DND-41 (cell line): ENCODE measurements around the gene ZNF57.
"Not testable (repeated sequence)": the region's sequence is repeated elsewhere in the genome, so short reads cannot be mapped to it uniquely, and the experiment has no call there.

Experiments
- EZH2 ChIP-seq: IDR thresholded peaks from 3 replicates; pipeline ENCODE4 v1.6.1; 2012; ENCODE audit warnings: borderline replicate concordance, low read depth, mild to moderate bottlenecking, moderate library complexity, low read length, inconsistent platforms; ENCODE audit not compliant: severe bottlenecking
- TF ChIP-seq, protein P1 (sequence below): IDR thresholded peaks from 2 replicates; pipeline ENCODE4 v1.5.1; 2012; ENCODE audit warnings: borderline replicate concordance, low read length, moderate library complexity, mild to moderate bottlenecking; ENCODE audit not compliant: poor library complexity, severe bottlenecking; ENCODE audit errors: extremely low read depth

DNA sequence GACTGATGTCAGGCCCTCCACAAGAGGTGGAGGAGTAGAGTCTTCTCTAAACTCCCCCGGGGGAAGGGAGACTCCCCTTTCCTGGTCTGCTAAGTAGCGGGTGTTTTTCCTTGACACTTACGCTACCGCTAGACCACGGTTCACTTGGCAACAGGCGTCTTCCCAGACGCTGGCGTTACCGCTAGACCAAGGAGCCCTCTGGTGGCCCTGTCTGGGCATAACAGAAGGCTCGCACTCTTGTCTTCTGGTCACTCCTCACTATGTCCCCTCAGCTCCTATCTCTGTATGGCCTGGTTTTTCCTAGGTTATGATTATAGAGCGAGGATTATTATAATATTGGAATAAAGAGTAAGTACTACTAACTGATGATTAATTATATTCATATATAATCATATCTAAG, 28.6 kb upstream of the ZNF57 start:
- TF ChIP-seq, protein P1, sequence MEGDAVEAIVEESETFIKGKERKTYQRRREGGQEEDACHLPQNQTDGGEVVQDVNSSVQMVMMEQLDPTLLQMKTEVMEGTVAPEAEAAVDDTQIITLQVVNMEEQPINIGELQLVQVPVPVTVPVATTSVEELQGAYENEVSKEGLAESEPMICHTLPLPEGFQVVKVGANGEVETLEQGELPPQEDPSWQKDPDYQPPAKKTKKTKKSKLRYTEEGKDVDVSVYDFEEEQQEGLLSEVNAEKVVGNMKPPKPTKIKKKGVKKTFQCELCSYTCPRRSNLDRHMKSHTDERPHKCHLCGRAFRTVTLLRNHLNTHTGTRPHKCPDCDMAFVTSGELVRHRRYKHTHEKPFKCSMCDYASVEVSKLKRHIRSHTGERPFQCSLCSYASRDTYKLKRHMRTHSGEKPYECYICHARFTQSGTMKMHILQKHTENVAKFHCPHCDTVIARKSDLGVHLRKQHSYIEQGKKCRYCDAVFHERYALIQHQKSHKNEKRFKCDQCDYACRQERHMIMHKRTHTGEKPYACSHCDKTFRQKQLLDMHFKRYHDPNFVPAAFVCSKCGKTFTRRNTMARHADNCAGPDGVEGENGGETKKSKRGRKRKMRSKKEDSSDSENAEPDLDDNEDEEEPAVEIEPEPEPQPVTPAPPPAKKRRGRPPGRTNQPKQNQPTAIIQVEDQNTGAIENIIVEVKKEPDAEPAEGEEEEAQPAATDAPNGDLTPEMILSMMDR = not testable (repeated sequence)
- TF ChIP-seq EZH2 = not testable (repeated sequence)
